Fibroblast of skin of scalp (primary cell): ENCODE measurements around the gene EDN1.
"Not testable (repeated sequence)": the region's sequence is repeated elsewhere in the genome, so short reads cannot be mapped to it uniquely, and the experiment has no call there.

Experiments
- DNase-seq: peaks from one replicate; pipeline ENCODE4 v3.0.0-alpha.2; 2013

EDN1 gene

GRCh38 chr6:12294851-12295536, 4.8 kb downstream of the EDN1 start:
- peak; percentile 23 for DNase-seq

GRCh38 chr6:12295558-12296254, 5.5 kb downstream of the EDN1 start:
- no peak for DNase-seq

- peak; percentile 96 for DNase-seq
Measured at GRCh38 chr6:12296255-12296573, 6.1 kb downstream of the EDN1 start.

- DNase-seq = no peak
Measured at GRCh38 chr6:12296604-12297003, 6.4 kb downstream of the EDN1 start.

- DNase-seq = peak; percentile 30
Measured at GRCh38 chr6:12297363-12298016, 7.3 kb downstream of the EDN1 start.

- no peak for DNase-seq
Measured at GRCh38 chr6:12298017-12298978, 8.1 kb downstream of the EDN1 start.

- no peak for DNase-seq
Measured at GRCh38 chr6:12298995-12299394, 8.8 kb downstream of the EDN1 start.

- no peak for DNase-seq
Measured at GRCh38 chr6:12301018-12301417, 10.9 kb downstream of the EDN1 start.

- no peak for DNase-seq
Measured at GRCh38 chr6:12304487-12304886, 14.3 kb downstream of the EDN1 start.

GRCh38 chr6:12309070-12309469, 18.9 kb downstream of the EDN1 start:
- DNase-seq = no peak

GRCh38 chr6:12311106-12311505, 20.9 kb downstream of the EDN1 start:
- no peak for DNase-seq

- DNase-seq = peak; percentile 93
Measured at GRCh38 chr6:12312736-12313135, 22.6 kb downstream of the EDN1 start.

- DNase-seq = no peak
Measured at GRCh38 chr6:12313306-12313991, 23.3 kb downstream of the EDN1 start.

GRCh38 chr6:12313992-12314589, 23.9 kb downstream of the EDN1 start:
- peak; percentile 80 for DNase-seq

GRCh38 chr6:12314751-12315150, 24.6 kb downstream of the EDN1 start:
- DNase-seq = no peak

- no peak for DNase-seq
Measured at GRCh38 chr6:12315292-12316081, 25.3 kb downstream of the EDN1 start.

GRCh38 chr6:12318749-12319148, 28.6 kb downstream of the EDN1 start:
- no peak for DNase-seq

- not testable (repeated sequence) for DNase-seq
Measured at GRCh38 chr6:12320074-12320473, 29.9 kb downstream of the EDN1 start.

GRCh38 chr6:12324099-12324498, 33.9 kb downstream of the EDN1 start:
- DNase-seq = peak; percentile 55

- DNase-seq = peak; percentile 60
Measured at GRCh38 chr6:12324748-12325147, 34.6 kb downstream of the EDN1 start.

GRCh38 chr6:12325872-12326271, 35.7 kb downstream of the EDN1 start:
- DNase-seq = no peak
